ENCODE results near the gene NEK11. TPM values are rescaled to one million over a fixed set of nuclear protein-coding genes. Genes with fewer than 3 reads are reported as not detected.
A peak's percentile ranks its signal among the peaks of the same experiment; 100 is the strongest.

The NEK11 gene
- total RNA-seq, 2 donors from 2014 or later = 0.20 to 6.0 TPM

DNA sequence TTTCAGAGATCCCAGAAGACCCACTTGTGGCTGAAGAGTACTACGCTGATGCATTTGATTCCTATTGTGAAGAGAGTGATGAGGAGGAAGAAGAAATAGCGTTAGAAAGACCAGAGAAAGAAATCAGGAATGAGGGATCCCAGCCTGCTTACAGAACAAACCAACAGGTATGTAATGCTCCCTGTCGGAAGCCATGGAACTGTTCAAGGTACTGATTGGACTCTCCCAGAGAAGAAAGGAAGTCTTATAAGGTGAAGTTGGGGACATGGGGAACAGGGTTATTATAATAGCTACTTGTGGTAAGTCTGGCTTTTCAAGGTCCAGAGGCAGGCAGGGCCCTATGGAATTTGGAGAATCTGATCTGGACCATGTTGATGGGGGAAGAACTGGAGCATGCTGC is 201.8 kb downstream of the NEK11 start:
- H3K27me3 Mint-ChIP-seq (ENCODE audit: insufficient read depth) = no peaks in the 10 kb centered on the region
- TF ChIP-seq, protein P1, sequence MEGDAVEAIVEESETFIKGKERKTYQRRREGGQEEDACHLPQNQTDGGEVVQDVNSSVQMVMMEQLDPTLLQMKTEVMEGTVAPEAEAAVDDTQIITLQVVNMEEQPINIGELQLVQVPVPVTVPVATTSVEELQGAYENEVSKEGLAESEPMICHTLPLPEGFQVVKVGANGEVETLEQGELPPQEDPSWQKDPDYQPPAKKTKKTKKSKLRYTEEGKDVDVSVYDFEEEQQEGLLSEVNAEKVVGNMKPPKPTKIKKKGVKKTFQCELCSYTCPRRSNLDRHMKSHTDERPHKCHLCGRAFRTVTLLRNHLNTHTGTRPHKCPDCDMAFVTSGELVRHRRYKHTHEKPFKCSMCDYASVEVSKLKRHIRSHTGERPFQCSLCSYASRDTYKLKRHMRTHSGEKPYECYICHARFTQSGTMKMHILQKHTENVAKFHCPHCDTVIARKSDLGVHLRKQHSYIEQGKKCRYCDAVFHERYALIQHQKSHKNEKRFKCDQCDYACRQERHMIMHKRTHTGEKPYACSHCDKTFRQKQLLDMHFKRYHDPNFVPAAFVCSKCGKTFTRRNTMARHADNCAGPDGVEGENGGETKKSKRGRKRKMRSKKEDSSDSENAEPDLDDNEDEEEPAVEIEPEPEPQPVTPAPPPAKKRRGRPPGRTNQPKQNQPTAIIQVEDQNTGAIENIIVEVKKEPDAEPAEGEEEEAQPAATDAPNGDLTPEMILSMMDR (conservative IDR thresholded peaks at IDR 0.05) = no peak
- no peaks in the 10 kb centered on the region for H3K4me1 ChIP-seq (ENCODE audit: control insufficient read depth, insufficient read depth, low read length)
- no peak overlapping the region for H3K4me3 Mint-ChIP-seq
- no peaks in the 10 kb centered on the region for H3K27me3 ChIP-seq (ENCODE audit: control insufficient read depth, insufficient read depth, low read length, poor library complexity, severe bottlenecking)
- H3K9ac ChIP-seq (ENCODE audit: extremely low read depth, low read length, poor library complexity, severe bottlenecking) = no peak overlapping the region
- no peak overlapping the region for H3K4me3 ChIP-seq (ENCODE audit: low read length)
- no peak overlapping the region for H3K27ac ChIP-seq (ENCODE audit: low read depth, low read length)
- DNase-seq = no peak
- no peaks in the 10 kb centered on the region for H3K9me3 ChIP-seq (ENCODE audit: control insufficient read depth, low read length)
- H3K4me1 Mint-ChIP-seq = no peaks in the 10 kb centered on the region
- no peaks in the 10 kb centered on the region for H3K36me3 Mint-ChIP-seq (ENCODE audit: low read depth)
- no peak overlapping the region for H3K27ac Mint-ChIP-seq
- WGBS, 2 experiments (ENCODE audit: insufficient coverage in 1 of 2, insufficient read length in 1 of 2) = 83 to 88% methylated on average over 1 to 3 of the region's 3 CpGs
- H3K9me3 Mint-ChIP-seq = no peaks in the 10 kb centered on the region
- no peaks in the 10 kb centered on the region for H3K36me3 ChIP-seq (ENCODE audit: control insufficient read depth, insufficient read depth, low read length)

DNA sequence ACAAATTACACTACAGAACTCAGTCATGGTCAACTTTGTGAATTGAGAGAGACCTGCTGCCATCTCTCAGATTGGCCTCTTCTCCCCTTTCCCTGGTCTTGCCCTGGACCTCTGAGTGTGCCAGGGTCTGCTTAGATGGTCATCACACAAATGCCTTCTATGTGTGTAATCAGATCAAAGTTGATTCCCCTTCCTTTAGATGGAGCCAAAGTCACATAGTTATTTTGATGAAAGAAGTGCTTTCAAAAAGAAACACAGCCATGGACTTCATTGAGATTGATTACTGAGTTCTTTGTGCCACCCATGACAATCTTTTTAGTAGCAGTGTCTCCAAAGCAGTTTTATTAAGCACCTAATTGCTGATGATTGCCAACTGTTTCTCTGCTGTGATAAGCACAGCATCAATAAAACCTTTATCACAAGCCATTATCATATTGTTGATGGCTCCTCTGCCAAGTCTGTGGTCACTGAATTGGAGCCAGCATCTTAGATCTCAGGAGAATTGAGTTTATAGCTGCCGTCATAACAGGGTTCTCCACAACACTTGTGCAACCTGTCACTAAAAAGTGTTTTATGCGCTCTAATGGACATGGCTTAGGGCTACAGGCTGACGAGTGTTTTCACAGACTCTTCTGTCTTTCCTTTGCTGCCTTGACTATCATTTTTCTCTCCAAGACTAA is 205.2 kb downstream of the NEK11 start:
- H3K36me3 ChIP-seq (ENCODE audit: control insufficient read depth, insufficient read depth, low read length) = no peaks in the 10 kb centered on the region
- DNase-seq = no peak
- Mint-ChIP-seq H3K4me1 (no peaks in the 10 kb centered on the region), H3K36me3 (ENCODE audit: low read depth) (no peaks in the 10 kb centered on the region), H3K27ac (no peak overlapping the region), H3K9me3 (no peaks in the 10 kb centered on the region), H3K4me3 (no peak overlapping the region), H3K27me3 (ENCODE audit: insufficient read depth) (no peaks in the 10 kb centered on the region)
- H3K27ac ChIP-seq (ENCODE audit: low read depth, low read length) = no peak overlapping the region
- H3K9ac ChIP-seq (ENCODE audit: extremely low read depth, low read length, poor library complexity, severe bottlenecking) = no peak overlapping the region
- whole genome bisulfite sequencing, 2 experiments (ENCODE audit: insufficient coverage in 1 of 2, insufficient read length in 1 of 2) = 94 to 97% methylated on average over 3 of the region's 3 CpGs
- H3K27me3 ChIP-seq (ENCODE audit: control insufficient read depth, insufficient read depth, low read length, poor library complexity, severe bottlenecking) = no peaks in the 10 kb centered on the region
- TF ChIP-seq, protein P1 (conservative IDR thresholded peaks at IDR 0.05) = peak; percentile 32
- H3K9me3 ChIP-seq (ENCODE audit: control insufficient read depth, low read length) = no peaks in the 10 kb centered on the region
- H3K4me3 ChIP-seq (ENCODE audit: low read length) = no peak overlapping the region
- H3K4me1 ChIP-seq (ENCODE audit: control insufficient read depth, insufficient read depth, low read length) = no peaks in the 10 kb centered on the region

DNA sequence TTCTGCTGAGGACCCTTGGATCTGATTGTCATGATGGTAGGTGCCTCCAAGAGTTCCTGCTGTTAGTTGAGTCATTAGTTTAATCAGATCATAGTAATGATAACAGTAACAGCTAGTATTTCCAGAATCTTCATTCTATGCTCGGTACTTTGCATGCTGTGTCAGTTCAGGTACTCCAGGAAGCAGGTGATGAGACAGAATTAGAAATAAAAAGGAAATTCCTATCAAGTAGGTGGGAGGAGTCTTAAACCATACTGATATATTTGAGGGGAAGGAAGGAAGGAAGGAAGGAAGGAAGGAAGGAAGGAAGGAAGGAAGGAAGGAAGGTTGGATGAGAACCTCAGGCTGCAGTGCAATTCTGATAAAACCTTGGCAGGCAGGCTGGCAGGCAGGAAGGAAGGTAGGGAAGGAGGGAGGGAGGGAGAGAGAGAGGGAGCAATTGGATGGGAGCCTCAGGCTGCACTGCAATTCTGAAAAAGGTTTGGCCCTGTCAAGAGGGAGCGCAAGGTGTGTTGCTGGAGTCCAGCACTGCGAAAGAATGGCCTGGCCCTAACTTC is 206.1 kb downstream of the NEK11 start:
- Mint-ChIP-seq H3K4me3 (no peak overlapping the region), H3K36me3 (ENCODE audit: low read depth) (no peaks in the 10 kb centered on the region), H3K4me1 (no peaks in the 10 kb centered on the region), H3K27me3 (ENCODE audit: insufficient read depth) (no peaks in the 10 kb centered on the region), H3K27ac (no peak overlapping the region), H3K9me3 (no peaks in the 10 kb centered on the region)
- no peak overlapping the region for H3K4me3 ChIP-seq (ENCODE audit: low read length)
- H3K4me1 ChIP-seq (ENCODE audit: control insufficient read depth, insufficient read depth, low read length) = no peaks in the 10 kb centered on the region
- DNase-seq = no peak
- H3K9ac ChIP-seq (ENCODE audit: extremely low read depth, low read length, poor library complexity, severe bottlenecking) = no peak overlapping the region
- no peak overlapping the region for H3K27ac ChIP-seq (ENCODE audit: low read depth, low read length)
- TF ChIP-seq, protein P1 (conservative IDR thresholded peaks at IDR 0.05) = no peak
- H3K36me3 ChIP-seq (ENCODE audit: control insufficient read depth, insufficient read depth, low read length) = no peaks in the 10 kb centered on the region
- H3K27me3 ChIP-seq (ENCODE audit: control insufficient read depth, insufficient read depth, low read length, poor library complexity, severe bottlenecking) = no peaks in the 10 kb centered on the region
- H3K9me3 ChIP-seq (ENCODE audit: control insufficient read depth, low read length) = no peaks in the 10 kb centered on the region
- 92 to 100% methylated on average over 2 to 3 of the region's 3 CpGs for WGBS, 2 experiments (ENCODE audit: insufficient coverage in 1 of 2, insufficient read length in 1 of 2)
